HG03469 (cell line): ENCODE results near the gene HLA-DRB5.
"Not testable (repeated sequence)": the region's sequence is repeated elsewhere in the genome, so short reads cannot be mapped to it uniquely, and the experiment has no call there.

Experiments
- ATAC-seq: cut with Tn5 transposase; IDR thresholded peaks from one replicate; pipeline ENCODE4 v1.9.1; 2021; ENCODE audit warnings: mild to moderate bottlenecking, moderate library complexity, moderate number of reproducible peaks; ENCODE audit not compliant: unreplicated experiment

The HLA-DRB5 gene

GRCh38 chr6:32517654-32518445, 12.2 kb downstream of the HLA-DRB5 start:
- no peak for ATAC-seq

DNA sequence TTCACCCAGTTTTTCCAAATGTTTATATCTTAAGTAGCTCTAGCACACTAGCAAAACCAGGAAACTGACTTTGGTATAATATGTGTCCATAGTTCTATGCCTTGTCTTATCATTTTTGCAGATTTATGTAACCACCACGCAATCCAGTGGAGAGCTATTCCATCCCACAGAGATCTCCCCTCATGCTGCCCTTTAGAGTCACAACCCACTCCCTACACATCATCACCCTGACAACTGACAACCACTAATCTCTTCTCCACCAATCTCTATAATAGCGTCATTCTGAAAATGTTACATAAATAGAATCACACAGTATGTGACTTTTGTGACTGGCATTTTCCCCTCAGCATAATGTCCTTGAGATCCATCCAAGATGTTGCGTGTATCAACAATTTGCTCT, 29.1 kb downstream of the HLA-DRB5 start:
- no peak for ATAC-seq

DNA sequence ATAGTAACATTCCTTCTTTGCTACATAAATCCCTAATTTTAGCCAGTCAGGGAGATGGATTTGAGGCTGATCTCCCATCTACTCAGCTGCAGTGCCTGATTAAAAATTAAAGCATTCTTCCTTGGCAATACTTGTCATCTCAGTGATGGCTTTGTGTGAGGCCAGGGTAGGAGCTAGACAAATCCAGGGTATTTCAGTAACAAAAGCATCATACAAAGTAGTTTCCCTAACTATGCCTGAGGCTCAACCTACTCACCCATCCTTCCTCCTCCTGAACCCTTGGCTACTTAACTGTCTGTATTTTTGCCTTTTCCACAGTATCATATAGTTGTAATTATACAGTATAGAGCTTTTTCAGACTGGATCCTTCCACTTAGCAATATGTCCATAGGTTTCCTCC, 37.7 kb downstream of the HLA-DRB5 start:
- ATAC-seq = no peak

DNA sequence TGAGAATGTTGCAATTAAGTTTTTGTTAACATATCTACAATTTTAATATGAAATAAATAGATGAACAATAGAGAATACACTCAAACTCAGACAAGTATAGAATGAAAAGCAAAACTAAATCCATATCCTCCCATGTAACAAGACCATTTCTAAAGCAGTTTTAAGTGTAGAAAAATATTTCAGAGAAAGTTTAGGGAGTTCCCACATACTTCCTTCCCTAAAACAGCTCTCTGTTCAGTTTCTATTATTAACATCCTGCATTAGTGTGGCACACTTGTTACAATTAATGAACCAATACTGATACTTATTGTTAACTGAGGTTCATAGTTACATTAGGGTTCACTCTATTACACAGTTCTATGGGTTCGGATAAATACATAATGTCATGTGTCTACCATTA, 38.4 kb downstream of the HLA-DRB5 start:
- ATAC-seq = no peak

DNA sequence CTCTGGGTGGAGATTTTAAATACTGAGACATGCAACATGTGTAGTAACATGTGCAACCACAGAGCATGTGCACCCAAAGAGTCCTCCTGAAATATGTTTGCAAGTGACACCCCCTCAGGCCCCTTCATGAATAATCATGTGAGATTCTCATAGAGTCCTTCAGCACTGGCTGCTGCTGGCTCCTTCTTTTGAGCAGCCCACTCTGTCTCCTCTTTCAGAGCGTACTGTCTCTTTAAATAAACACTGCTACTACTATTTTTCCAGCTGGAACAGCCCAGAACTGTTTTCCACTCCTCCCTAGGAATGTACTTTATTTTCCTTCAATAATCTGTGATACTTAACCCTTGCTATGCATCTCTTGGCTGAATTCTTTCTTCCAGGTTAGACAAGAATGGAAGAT, 42.0 kb downstream of the HLA-DRB5 start:
- no peak for ATAC-seq

DNA sequence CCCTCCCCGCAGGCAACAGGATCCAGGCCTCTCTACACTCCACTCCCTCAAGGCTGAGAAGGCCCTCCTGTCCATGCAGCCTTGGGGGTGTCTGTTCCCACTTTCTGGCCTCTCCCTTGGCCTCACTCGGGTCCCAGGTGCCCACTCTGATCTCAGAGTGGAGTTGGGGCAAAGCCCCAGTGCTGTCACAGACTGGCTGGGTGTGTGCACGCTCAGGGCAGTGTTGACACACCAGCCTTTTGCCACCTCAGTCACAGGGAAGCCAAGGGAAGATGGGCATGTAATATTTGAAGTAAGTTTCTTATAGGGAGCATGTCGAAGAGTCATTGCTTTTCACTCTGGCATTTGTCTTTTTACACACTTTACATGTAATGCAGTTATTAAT, 45.5 kb downstream of the HLA-DRB5 start:
- ATAC-seq = no peak

DNA sequence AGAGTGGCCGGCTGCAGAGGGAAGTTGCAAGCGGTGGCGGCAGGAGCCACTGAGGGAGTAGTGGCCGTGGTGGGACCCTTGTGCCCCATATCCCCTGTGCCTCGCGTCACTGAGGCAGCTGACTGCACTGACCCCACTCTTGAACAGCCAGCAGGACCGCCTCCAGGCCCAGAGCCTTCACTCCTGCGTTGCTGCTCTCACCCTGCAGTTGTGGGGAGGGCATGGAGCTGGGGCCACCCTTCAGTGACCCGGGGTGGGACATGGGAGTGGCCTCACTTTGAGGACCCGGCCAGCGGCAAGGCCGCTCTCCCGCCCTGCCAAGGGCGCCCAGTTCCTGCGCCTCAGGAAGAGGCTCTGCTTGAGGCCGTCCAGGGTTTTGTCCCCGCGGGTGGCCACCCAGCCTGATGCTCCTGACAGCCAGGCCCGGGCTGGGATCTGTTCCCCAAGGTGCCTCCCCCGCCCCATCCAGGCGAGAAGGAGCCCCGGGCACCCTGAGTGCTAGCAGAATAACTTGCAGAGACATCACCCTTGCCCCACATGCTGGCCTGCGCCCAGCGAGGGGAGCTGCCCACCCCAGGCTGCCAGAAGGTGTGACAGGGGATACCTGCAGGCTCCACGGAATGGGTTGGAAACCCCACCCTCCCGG, 46.0 kb downstream of the HLA-DRB5 start:
- ATAC-seq = no peak

- ATAC-seq = no peak
Measured at GRCh38 chr6:32475392-32476206, 54.5 kb downstream of the HLA-DRB5 start.

DNA sequence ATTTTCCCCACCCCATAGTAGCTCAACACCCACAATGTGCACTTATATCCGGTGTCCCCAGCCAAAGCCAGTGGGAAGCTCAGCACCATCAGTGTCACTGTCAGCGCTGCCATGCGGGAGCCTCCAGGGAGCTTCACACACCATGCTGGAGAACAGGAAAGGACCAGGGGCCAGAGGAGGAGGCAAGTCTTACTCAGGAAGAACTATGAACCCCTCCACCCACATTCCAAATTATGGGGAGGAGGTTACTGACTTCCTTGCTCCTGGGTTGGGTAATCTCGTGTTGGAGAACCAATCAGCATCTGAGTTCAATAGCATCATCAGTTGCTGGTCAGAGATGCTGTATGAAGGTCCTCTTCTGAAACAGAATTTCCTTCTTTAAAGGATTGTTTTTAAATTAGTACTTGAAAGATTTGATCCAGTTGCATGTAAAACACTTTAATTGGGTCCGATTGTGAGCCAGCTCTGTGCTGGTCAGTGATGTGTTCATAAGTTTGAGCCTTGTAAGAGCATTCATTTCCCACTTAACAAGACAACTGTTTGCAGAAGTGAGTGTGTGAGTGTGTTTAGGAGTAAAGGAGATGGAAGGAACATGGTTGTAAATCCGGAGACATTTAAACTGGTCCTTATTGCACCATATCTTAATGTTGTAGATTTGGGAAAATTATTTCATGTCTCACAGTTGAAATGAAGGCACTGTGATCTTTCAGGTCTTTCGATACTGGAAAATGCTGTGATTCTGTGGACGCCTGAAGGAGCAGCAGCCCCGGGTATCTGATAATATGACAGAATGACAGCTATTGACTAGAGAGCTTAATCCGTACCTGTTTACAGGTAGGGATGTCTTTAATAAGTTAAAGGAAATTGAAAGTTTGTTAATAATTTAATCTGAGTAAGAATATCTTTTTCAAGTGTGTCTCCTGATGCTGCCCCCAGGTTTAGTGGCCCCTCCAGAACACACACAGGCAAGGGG, 56.4 kb downstream of the HLA-DRB5 start:
- ATAC-seq = peak; percentile 72

GRCh38 chr6:32472781-32473375, 57.2 kb downstream of the HLA-DRB5 start:
- no peak for ATAC-seq

DNA sequence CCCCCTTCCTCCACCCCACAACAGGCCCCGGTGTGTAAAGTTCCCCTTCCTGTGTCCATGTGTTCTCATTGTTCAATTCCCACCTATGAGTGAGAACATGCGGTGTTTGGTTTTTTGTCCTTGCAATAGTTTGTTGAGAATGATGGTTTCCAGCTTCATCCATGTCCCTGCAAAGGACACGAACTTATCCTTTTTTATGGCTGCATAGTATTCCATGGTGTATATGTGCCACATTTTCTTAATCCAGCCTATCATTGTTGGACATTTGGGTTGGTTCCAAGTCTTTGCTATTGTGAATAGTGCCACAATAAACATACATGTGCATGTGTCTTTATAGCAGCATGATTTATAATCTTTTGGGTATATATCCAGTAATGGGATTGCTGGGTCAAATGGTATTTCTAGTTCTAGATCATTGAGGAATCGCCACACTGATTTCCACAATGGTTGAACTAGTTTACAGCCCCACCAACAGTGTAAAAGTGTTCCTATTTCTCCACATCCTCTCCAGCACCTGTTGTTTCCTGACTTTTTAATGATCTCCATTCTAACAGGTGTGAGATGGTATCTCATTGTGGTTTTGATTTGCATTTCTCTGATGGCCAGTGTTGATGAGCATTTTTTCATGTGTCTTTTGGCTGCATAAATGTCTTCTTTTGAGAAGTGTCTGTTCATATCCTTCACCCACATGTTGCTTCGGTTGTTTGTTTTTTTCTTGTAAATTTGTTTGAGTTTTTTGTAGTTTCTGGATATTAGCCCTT, 62.2 kb downstream of the HLA-DRB5 start:
- not testable (repeated sequence) for ATAC-seq
